SK-N-SH (cell line): ENCODE data around the gene UVRAG. TPM values are rescaled to one million over a fixed set of nuclear protein-coding genes. Genes with fewer than 3 reads are reported as not detected.

Source experiments
- CTCF ChIA-PET: fragments of 300-600, 350-600 bp; formaldehyde crosslinking; extraction: SDS; loops from one replicate; lab custom pipeline; 2021; lab: Yijun Ruan, JAX
- POLR2A ChIA-PET: fragments of 350-600 bp; sonication (Branson Sonifier 250); formaldehyde crosslinking; extraction: SDS; loops from one replicate; lab custom pipeline; 2020; ENCODE audit warnings: antibody characterized with exemption, inconsistent platforms; lab: Yijun Ruan, JAX
- DNase-seq: peaks from one replicate; pipeline ENCODE4 v3.0.0; 2012
- H2AFZ ChIP-seq: fragments of 200-600 bp; sonication (generic); 2 replicates; pipeline ENCODE4 v1.8.1; 2016; ENCODE audit warnings: antibody characterized with exemption, mild to moderate bottlenecking, low read depth
- H3F3A ChIP-seq: fragments of 200-600 bp; sonication (generic); replicated peaks from 2 replicates; pipeline ENCODE3; 2016; ENCODE audit warnings: antibody characterized with exemption, mild to moderate bottlenecking; ENCODE audit not compliant: insufficient read depth
- H3K27ac ChIP-seq, 2 experiments: fragments of 200-500 bp in 1 of 2; fragments of 200-600 bp in 1 of 2; sonication (Bioruptor generic) in 1 of 2; sonication (generic), shearing (Covaris generic) in 1 of 2; 2 replicates each; pipeline versions ENCODE4 v1.5.1 to v1.6.1; 2014 to 2016; ENCODE audit warnings: low read depth in 2 of 2, inconsistent platforms in 1 of 2, low read length in 1 of 2, mild to moderate bottlenecking in 1 of 2, mixed read lengths in 1 of 2
- H3K27me3 ChIP-seq: fragments of 200-600 bp; sonication (generic), shearing (Covaris generic); 2 replicates; pipeline ENCODE4 v1.6.1; 2016; ENCODE audit warnings: mixed run types; ENCODE audit not compliant: insufficient read depth
- H3K36me3 ChIP-seq, 2 experiments: fragments of 200-500 bp in 1 of 2; fragments of 200-600 bp in 1 of 2; sonication (Bioruptor generic) in 1 of 2; sonication (generic) in 1 of 2; replicated peaks in 1 of 2; 2 replicates each; pipeline versions ENCODE3 to v1.5.1; 2014 to 2016; ENCODE audit warnings: low read length in 1 of 2, mild to moderate bottlenecking in 1 of 2; ENCODE audit not compliant: insufficient read depth in 2 of 2, control insufficient read depth in 1 of 2
- H3K4me1 ChIP-seq, 2 experiments: fragments of 200-500 bp in 1 of 2; fragments of 200-600 bp in 1 of 2; sonication (Bioruptor generic) in 1 of 2; sonication (generic), shearing (Covaris generic) in 1 of 2; 2 replicates each; pipeline versions ENCODE4 v1.5.1 to v1.6.1; 2014 to 2016; ENCODE audit warnings: low read depth in 1 of 2, low read length in 1 of 2, mixed run types in 1 of 2; ENCODE audit not compliant: insufficient read depth in 2 of 2, control insufficient read depth in 1 of 2
- H3K4me2 ChIP-seq: fragments of 200-600 bp; sonication (generic), shearing (Covaris generic); 2 replicates; pipeline ENCODE4 v1.6.1; 2017; ENCODE audit warnings: mixed run types
- H3K4me3 ChIP-seq, 2 experiments: fragments of 200-500 bp in 1 of 2; fragments of 200-600 bp in 1 of 2; sonication (Bioruptor generic) in 1 of 2; sonication (generic), shearing (Covaris generic) in 1 of 2; 2 replicates each; pipeline versions ENCODE4 v1.5.1 to v1.8.1; 2014 to 2016; ENCODE audit warnings: low read depth in 2 of 2, inconsistent platforms in 1 of 2, low read length in 1 of 2, mild to moderate bottlenecking in 1 of 2, mixed read lengths in 1 of 2, moderate library complexity in 1 of 2
- H3K79me2 ChIP-seq: fragments of 200-600 bp; sonication (generic); 2 replicates; pipeline ENCODE4 v1.8.1; 2017; ENCODE audit warnings: mild to moderate bottlenecking; ENCODE audit not compliant: insufficient read depth
- H3K9ac ChIP-seq: fragments of 200-600 bp; sonication (generic); 2 replicates; pipeline ENCODE4 v1.6.1; 2017; ENCODE audit warnings: mixed run types
- H3K9me2 ChIP-seq: fragments of 200-600 bp; sonication (generic); 2 replicates; pipeline ENCODE4 v1.6.1; 2017; ENCODE audit warnings: mixed run types
- H3K9me3 ChIP-seq: fragments of 200-600 bp; sonication (generic); 2 replicates; pipeline ENCODE4 v1.6.1; 2017; ENCODE audit warnings: mixed run types, mild to moderate bottlenecking, moderate library complexity
- H4K20me1 ChIP-seq: fragments of 200-600 bp; sonication (generic); 2 replicates; pipeline ENCODE4 v1.6.1; 2017; ENCODE audit warnings: mild to moderate bottlenecking, mixed run types; ENCODE audit not compliant: insufficient read depth
- CHD2 ChIP-seq: fragments of 150-350 bp; IDR thresholded peaks from 2 replicates; pipeline ENCODE4 v1.6.1; 2018; ENCODE audit warnings: low read length; ENCODE audit not compliant: partially characterized antibody
- ELF1 ChIP-seq: IDR thresholded peaks from 2 replicates; pipeline ENCODE4 v1.4.0; 2012
- EP300 ChIP-seq, 2 experiments: IDR thresholded peaks; 2 replicates each; pipeline versions ENCODE4 v1.4.0 to v1.6.1; 2012; ENCODE audit warnings: borderline replicate concordance in 1 of 2, low read depth in 1 of 2, low read length in 1 of 2
- EZH2phosphoT487 ChIP-seq: fragments of 200-600 bp; sonication (generic); IDR thresholded peaks from 2 replicates; pipeline ENCODE4 v1.6.1; 2017; ENCODE audit warnings: low read depth, mixed run types, mild to moderate bottlenecking, antibody characterized with exemption, moderate library complexity, borderline replicate concordance
- FOSL2 ChIP-seq: IDR thresholded peaks from 2 replicates; pipeline ENCODE4 v1.4.0; 2012; ENCODE audit warnings: low read depth, mild to moderate bottlenecking, moderate library complexity, borderline replicate concordance
- JUND ChIP-seq: IDR thresholded peaks from 2 replicates; pipeline ENCODE4 v1.4.0; 2012
- NRF1 ChIP-seq: IDR thresholded peaks from 2 replicates; pipeline ENCODE4 v1.6.1; 2012; ENCODE audit warnings: low read depth, mild to moderate bottlenecking, low read length
- RCOR1 ChIP-seq: fragments of 150-350 bp; IDR thresholded peaks from 2 replicates; pipeline ENCODE4 v1.6.1; 2017; ENCODE audit warnings: antibody characterized with exemption, low read length
- RXRA ChIP-seq: IDR thresholded peaks from 2 replicates; pipeline ENCODE4 v1.4.0; 2012; ENCODE audit warnings: low read depth, mild to moderate bottlenecking, borderline replicate concordance
- SIN3A ChIP-seq: IDR thresholded peaks from 2 replicates; pipeline ENCODE4 v1.6.1; 2012; ENCODE audit warnings: low read depth, mild to moderate bottlenecking, low read length, moderate library complexity, borderline replicate concordance
- SMC3 ChIP-seq: IDR thresholded peaks from 2 replicates; pipeline ENCODE4 v1.6.1; 2012; ENCODE audit warnings: low read depth, low read length, improper control_type of control experiment
- TAF1 ChIP-seq: IDR thresholded peaks from 2 replicates; pipeline ENCODE4 v1.6.1; 2012; ENCODE audit warnings: low read depth, mild to moderate bottlenecking, low read length, moderate library complexity, borderline replicate concordance
- YY1 ChIP-seq: IDR thresholded peaks from 2 replicates; pipeline ENCODE4 v1.4.0; 2012; ENCODE audit warnings: low read depth, mild to moderate bottlenecking
- WGBS: methylation state at CpG from one replicate; pipeline ENCODE4 v1.1.6; 2017; ENCODE audit warnings: low lambda C conversion rate; 5-methylcytosine and 5-hydroxymethylcytosine counted together
- polyA plus RNA-seq, 3 experiments: library from polyadenylated mRNA; depleted of rRNA; stranded (reverse); fragments of >200 nt; gene quantifications; 2 replicates each; pipeline ENCODE4 v1.2.3, GENCODE V29; 2012
- TF ChIP-seq, protein P1 (sequence below): fragments of 150-350 bp; IDR thresholded peaks from 2 replicates; pipeline ENCODE4 v1.6.1; 2016; ENCODE audit warnings: mild to moderate bottlenecking, low read depth, low read length
- TF ChIP-seq, protein P2 (sequence below): IDR thresholded peaks from 2 replicates; pipeline ENCODE4 v1.4.0; 2012; ENCODE audit warnings: low read depth, borderline replicate concordance
- TF ChIP-seq, protein P3 (sequence below): fragments of 200-600 bp; sonication (generic); IDR thresholded peaks from 2 replicates; pipeline ENCODE4 v1.6.1; 2017; ENCODE audit warnings: antibody characterized with exemption, mild to moderate bottlenecking, moderate library complexity

The UVRAG gene
- polyA plus RNA-seq, 1 of the 3 experiments (the other 2 are of a cell fraction): 5.8 TPM

DNA sequence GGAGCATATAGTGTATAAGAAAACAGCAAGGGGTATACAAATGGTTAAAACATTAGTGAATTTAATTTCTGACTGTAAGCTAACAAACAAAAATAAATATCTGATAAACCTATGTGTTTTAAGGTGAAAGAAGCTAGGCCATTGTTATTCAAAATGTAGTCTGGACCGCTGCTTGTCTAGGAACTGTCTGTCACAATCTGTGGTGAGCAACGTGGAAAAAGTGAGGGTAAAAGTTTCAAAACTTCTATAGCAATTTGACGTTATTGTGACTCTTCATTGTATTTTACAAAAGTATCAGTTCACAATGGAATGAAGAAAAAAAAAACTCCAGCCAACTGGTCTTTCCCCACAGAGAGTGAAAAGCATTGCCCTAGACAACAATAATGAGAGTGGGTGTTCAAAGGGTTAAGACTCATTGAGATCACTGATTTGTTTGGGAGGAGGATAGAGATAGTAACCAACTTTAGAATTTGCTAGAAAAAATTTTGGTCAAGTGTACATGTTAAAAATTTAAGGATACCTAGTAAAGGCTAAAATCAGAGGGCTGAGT, 79.1 kb downstream of the UVRAG start:
- Histone ChIP-seq H4K20me1 (no peaks in the 10 kb centered on the region), H3F3A (peaks cover 10% of the 10 kb centered on the region), H3K27me3 (no peaks in the 10 kb centered on the region), H3K4me3 (no peak overlapping the region), H3K36me3 (peaks cover 6 to 13% of the 10 kb centered on the region in 2 experiments), H3K9me3 (no peaks in the 10 kb centered on the region), H3K9ac (no peak overlapping the region), H3K9me2 (no peaks in the 10 kb centered on the region)
- CTCF ChIA-PET: interaction anchor here (1.3 to 14.2 kb wide), 3 partner anchors 91 to 424 kb away, joined by 3 to 174 read pairs (median 24); partner anchors contain the start of gene WNT11
- TF ChIP-seq, protein P1, sequence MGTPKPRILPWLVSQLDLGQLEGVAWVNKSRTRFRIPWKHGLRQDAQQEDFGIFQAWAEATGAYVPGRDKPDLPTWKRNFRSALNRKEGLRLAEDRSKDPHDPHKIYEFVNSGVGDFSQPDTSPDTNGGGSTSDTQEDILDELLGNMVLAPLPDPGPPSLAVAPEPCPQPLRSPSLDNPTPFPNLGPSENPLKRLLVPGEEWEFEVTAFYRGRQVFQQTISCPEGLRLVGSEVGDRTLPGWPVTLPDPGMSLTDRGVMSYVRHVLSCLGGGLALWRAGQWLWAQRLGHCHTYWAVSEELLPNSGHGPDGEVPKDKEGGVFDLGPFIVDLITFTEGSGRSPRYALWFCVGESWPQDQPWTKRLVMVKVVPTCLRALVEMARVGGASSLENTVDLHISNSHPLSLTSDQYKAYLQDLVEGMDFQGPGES: no peak
- TF ChIP-seq EZH2phosphoT487: no peak
- no peak for TF ChIP-seq SIN3A
- TF ChIP-seq EP300 (IDR thresholded peaks at IDR 0.05; ENCODE audit: borderline replicate concordance in 1 of 2, low read depth in 1 of 2, low read length in 1 of 2): no peak
- TF ChIP-seq NRF1: no peak
- no peak for TF ChIP-seq JUND
- TF ChIP-seq, all 33 proteins: peak for 0
- WGBS: 84% methylated on average over 3 of the region's 3 CpGs
- Histone ChIP-seq H2AFZ (no peak overlapping the region), H3K27ac (no peak overlapping the region), H3K4me1 (no peaks in the 10 kb centered on the region; a peak in 1 of 4 replicates), H3K79me2 (no peaks in the 10 kb centered on the region), H3K4me2 (no peak overlapping the region)
- POLR2A ChIA-PET: interaction anchor here (0.6 kb wide), 1 partner anchor 311 kb away, joined by 3 read pairs; no protein-coding TSS in a partner anchor
- no peak for DNase-seq

DNA sequence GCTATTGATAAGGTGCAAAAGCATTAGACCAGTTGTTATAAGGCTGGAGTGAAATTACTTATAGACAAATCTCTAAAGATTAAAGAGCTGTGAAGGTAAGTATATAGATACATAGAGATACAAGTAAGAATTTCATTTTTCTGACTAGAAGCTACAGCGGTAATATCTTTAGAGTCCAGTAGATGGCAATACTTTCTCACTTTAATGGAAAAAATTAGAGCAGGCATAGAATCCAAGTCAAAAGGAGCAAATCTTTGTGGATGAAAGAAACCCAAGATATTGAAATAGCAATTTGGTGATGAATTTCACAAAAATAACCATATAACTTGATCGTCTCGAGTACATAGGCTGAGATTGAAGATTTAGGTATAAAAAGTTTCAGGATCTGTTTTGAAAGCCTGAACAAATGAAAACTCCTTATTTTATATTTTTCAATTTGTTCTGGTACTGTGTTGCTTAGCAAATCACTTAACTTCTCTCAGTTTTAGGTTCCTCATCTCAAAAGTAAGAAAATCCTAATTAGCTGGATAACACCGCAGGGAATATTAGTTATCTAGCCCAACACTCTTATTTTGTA, 81.9 kb downstream of the UVRAG start:
- H3K36me3 ChIP-seq: peaks cover 6 to 8% of the 10 kb centered on the region in 2 experiments
- H3K79me2 ChIP-seq: no peaks in the 10 kb centered on the region
- H3K4me3 ChIP-seq: no peak overlapping the region; a peak in 1 of 4 replicates
- ChIA-PET POLR2A (no interaction called here), CTCF (interaction anchor here (0.6 to 14.2 kb wide), 46 partner anchors 11 to 785 kb away, joined by 3 to 174 read pairs (median 3); partner anchors contain the start of gene WNT11)
- H3K27ac ChIP-seq: no peak overlapping the region
- no peaks in the 10 kb centered on the region for H4K20me1 ChIP-seq
- no peak overlapping the region for H3K4me2 ChIP-seq
- H3K27me3 ChIP-seq: no peaks in the 10 kb centered on the region
- no peaks in the 10 kb centered on the region for H3K9me2 ChIP-seq
- no peaks in the 10 kb centered on the region for H3K9me3 ChIP-seq
- H3K9ac ChIP-seq: no peak overlapping the region
- WGBS: 15% methylated on average over 4 of the region's 4 CpGs
- H3F3A ChIP-seq: peaks cover 10% of the 10 kb centered on the region
- no peak overlapping the region for H2AFZ ChIP-seq
- no peaks in the 10 kb centered on the region; a peak in 2 of 4 replicates for H3K4me1 ChIP-seq
- peak; percentile 44 for DNase-seq
- TF ChIP-seq YY1: no peak
- TF ChIP-seq, protein P2, sequence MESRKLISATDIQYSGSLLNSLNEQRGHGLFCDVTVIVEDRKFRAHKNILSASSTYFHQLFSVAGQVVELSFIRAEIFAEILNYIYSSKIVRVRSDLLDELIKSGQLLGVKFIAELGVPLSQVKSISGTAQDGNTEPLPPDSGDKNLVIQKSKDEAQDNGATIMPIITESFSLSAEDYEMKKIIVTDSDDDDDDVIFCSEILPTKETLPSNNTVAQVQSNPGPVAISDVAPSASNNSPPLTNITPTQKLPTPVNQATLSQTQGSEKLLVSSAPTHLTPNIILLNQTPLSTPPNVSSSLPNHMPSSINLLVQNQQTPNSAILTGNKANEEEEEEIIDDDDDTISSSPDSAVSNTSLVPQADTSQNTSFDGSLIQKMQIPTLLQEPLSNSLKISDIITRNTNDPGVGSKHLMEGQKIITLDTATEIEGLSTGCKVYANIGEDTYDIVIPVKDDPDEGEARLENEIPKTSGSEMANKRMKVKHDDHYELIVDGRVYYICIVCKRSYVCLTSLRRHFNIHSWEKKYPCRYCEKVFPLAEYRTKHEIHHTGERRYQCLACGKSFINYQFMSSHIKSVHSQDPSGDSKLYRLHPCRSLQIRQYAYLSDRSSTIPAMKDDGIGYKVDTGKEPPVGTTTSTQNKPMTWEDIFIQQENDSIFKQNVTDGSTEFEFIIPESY: no peak
- no peak for TF ChIP-seq JUND
- TF ChIP-seq, protein P3, sequence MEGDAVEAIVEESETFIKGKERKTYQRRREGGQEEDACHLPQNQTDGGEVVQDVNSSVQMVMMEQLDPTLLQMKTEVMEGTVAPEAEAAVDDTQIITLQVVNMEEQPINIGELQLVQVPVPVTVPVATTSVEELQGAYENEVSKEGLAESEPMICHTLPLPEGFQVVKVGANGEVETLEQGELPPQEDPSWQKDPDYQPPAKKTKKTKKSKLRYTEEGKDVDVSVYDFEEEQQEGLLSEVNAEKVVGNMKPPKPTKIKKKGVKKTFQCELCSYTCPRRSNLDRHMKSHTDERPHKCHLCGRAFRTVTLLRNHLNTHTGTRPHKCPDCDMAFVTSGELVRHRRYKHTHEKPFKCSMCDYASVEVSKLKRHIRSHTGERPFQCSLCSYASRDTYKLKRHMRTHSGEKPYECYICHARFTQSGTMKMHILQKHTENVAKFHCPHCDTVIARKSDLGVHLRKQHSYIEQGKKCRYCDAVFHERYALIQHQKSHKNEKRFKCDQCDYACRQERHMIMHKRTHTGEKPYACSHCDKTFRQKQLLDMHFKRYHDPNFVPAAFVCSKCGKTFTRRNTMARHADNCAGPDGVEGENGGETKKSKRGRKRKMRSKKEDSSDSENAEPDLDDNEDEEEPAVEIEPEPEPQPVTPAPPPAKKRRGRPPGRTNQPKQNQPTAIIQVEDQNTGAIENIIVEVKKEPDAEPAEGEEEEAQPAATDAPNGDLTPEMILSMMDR: peak; percentile 81
- no peak for TF ChIP-seq EZH2phosphoT487
- TF ChIP-seq FOSL2: no peak
- peak; percentile 72 for TF ChIP-seq SMC3
- TF ChIP-seq RCOR1: no peak
- no peak for TF ChIP-seq CHD2
- TF ChIP-seq EP300 (IDR thresholded peaks at IDR 0.05; ENCODE audit: borderline replicate concordance in 1 of 2, low read depth in 1 of 2, low read length in 1 of 2): no peak
- TF ChIP-seq ELF1: no peak
- no peak for TF ChIP-seq RXRA
- no peak for TF ChIP-seq TAF1
